GM12878 (cell line): Measurements from ENCODE around the gene PPP1R14D.

ENCODE experiments used
- POLR2AphosphoS5 ChIP-seq: IDR thresholded peaks from 2 replicates; pipeline ENCODE4 v1.6.1; 2011; ENCODE audit warnings: mild to moderate bottlenecking, low read length, inconsistent platforms
- RCOR1 ChIP-seq: conservative IDR thresholded peaks from 2 replicates; pipeline ENCODE4 v1.6.1; 2012; ENCODE audit warnings: low read depth, low read length, improper control_type of control experiment
- SP1 ChIP-seq: IDR thresholded peaks from one replicate; pipeline ENCODE4 v1.6.1; 2011; ENCODE audit warnings: low read depth, low read length
- STAT1 ChIP-seq: fragments of 450-650 bp; conservative IDR thresholded peaks from 2 replicates; pipeline ENCODE4 v1.6.1; 2014; ENCODE audit warnings: antibody characterized with exemption, mild to moderate bottlenecking
- TF ChIP-seq, protein P1 (sequence below), 3 experiments: IDR thresholded peaks in 2 of 3; conservative IDR thresholded peaks in 1 of 3; 2 replicates each; pipeline ENCODE4 v1.5.1; 2011; ENCODE audit warnings: low read depth in 3 of 3, low read length in 3 of 3, mild to moderate bottlenecking in 3 of 3, control low read depth in 2 of 3, moderate library complexity in 2 of 3, inconsistent platforms in 1 of 3, mixed read lengths in 1 of 3; ENCODE audit not compliant: control insufficient read depth in 2 of 3, insufficient read depth in 1 of 3; ENCODE audit errors: extremely low read depth in 1 of 3
- TF ChIP-seq, protein P2 (sequence below): IDR thresholded peaks from 2 replicates; pipeline ENCODE4 v1.6.1; 2012; ENCODE audit warnings: low read depth, low read length, improper control_type of control experiment
- TF ChIP-seq, protein P3 (sequence below): fragments of 450-650 bp; IDR thresholded peaks from 2 replicates; pipeline ENCODE4 v1.6.1; 2014; ENCODE audit warnings: mild to moderate bottlenecking

DNA sequence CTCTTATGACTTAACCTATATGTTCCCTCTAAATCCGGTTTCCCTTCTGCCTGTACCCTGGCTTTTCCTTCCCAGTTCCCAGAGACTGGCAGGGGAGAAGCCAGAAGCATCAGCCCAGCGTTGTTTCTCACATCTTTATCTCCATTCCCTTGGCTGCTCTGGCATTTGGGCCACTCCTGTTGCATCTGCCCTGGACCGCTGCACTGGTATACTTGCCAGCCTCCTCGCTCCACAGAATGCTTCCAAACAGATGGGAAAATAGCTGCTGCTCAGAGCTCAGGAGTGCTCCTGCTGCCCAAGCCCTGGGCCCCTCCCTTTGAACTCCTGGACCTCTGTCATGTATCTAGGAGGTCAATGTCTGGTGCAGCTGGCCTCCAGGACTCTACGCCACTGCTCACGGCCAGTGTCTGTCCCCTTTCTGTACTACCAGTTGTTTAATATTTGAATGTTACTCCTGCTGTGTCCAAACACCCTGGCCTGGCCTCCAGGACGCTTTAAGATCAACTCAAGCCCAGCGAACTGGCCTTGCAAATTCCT is 22.1 kb upstream of the PPP1R14D start:
- TF ChIP-seq, protein P1, sequence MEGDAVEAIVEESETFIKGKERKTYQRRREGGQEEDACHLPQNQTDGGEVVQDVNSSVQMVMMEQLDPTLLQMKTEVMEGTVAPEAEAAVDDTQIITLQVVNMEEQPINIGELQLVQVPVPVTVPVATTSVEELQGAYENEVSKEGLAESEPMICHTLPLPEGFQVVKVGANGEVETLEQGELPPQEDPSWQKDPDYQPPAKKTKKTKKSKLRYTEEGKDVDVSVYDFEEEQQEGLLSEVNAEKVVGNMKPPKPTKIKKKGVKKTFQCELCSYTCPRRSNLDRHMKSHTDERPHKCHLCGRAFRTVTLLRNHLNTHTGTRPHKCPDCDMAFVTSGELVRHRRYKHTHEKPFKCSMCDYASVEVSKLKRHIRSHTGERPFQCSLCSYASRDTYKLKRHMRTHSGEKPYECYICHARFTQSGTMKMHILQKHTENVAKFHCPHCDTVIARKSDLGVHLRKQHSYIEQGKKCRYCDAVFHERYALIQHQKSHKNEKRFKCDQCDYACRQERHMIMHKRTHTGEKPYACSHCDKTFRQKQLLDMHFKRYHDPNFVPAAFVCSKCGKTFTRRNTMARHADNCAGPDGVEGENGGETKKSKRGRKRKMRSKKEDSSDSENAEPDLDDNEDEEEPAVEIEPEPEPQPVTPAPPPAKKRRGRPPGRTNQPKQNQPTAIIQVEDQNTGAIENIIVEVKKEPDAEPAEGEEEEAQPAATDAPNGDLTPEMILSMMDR (IDR thresholded peaks at IDR 0.05 in 2 of 3, conservative IDR thresholded peaks at IDR 0.05 in 1 of 3; ENCODE audit: control insufficient read depth in 2 of 3, extremely low read depth in 1 of 3, insufficient read depth in 1 of 3, low read depth in 3 of 3, low read length in 3 of 3) = no peak
- TF ChIP-seq, protein P2, sequence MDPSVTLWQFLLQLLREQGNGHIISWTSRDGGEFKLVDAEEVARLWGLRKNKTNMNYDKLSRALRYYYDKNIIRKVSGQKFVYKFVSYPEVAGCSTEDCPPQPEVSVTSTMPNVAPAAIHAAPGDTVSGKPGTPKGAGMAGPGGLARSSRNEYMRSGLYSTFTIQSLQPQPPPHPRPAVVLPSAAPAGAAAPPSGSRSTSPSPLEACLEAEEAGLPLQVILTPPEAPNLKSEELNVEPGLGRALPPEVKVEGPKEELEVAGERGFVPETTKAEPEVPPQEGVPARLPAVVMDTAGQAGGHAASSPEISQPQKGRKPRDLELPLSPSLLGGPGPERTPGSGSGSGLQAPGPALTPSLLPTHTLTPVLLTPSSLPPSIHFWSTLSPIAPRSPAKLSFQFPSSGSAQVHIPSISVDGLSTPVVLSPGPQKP = no peak
- TF ChIP-seq, protein P3, sequence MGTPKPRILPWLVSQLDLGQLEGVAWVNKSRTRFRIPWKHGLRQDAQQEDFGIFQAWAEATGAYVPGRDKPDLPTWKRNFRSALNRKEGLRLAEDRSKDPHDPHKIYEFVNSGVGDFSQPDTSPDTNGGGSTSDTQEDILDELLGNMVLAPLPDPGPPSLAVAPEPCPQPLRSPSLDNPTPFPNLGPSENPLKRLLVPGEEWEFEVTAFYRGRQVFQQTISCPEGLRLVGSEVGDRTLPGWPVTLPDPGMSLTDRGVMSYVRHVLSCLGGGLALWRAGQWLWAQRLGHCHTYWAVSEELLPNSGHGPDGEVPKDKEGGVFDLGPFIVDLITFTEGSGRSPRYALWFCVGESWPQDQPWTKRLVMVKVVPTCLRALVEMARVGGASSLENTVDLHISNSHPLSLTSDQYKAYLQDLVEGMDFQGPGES = no peak
- no peak for TF ChIP-seq RCOR1
- TF ChIP-seq SP1 = no peak
- no peak for TF ChIP-seq STAT1
- no peak for TF ChIP-seq POLR2AphosphoS5
